NOMO-1 treated with DMSO at 0.1 percent for 48 hours (cell line): ENCODE measurements around the gene FAM149B1.
A peak's percentile ranks its signal among the peaks of the same experiment; 100 is the strongest.
"Not testable (repeated sequence)": the region's sequence is repeated elsewhere in the genome, so short reads cannot be mapped to it uniquely, and the experiment has no call there.

Experiments used
- DNase-seq: peaks from one replicate; lab custom pipeline; 2025; ENCODE audit not compliant: unreplicated experiment; lab: John Stamatoyannopoulos, UW

Gene FAM149B1

GRCh38 chr10:73167783-73168464 lies at the start of gene FAM149B1, which contains the start of gene ECD:
Gene FAM149B1, plus strand, starts transcription at chr10:73168119. Its CDS starts 221 bp downstream, at chr10:73168340.
Gene ECD, minus strand, starts transcription at chr10:73168008. Its CDS starts 4,071 bp downstream, at chr10:73163937.
- peak; percentile 80 for DNase-seq

DNA sequence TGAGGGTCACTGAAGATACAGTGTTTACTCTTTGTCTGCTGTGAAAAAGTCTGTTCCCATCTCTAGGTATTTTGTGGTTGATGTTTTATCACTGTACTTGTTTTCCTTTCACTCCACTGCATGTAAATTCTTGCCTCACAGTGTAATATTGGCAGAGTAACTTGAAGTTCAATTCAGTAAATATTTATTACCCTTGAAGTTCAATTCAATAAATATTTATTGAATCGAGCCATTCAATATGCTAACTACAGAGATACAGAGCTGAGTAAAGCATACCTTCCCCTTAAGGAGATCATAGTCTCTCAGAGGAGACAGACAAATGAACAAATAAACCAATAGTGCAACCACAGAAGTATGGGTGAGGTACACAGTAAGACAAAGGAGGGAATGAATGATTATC lies 48.5 kb upstream of the FAM149B1 start:
- DNase-seq: no peak

DNA sequence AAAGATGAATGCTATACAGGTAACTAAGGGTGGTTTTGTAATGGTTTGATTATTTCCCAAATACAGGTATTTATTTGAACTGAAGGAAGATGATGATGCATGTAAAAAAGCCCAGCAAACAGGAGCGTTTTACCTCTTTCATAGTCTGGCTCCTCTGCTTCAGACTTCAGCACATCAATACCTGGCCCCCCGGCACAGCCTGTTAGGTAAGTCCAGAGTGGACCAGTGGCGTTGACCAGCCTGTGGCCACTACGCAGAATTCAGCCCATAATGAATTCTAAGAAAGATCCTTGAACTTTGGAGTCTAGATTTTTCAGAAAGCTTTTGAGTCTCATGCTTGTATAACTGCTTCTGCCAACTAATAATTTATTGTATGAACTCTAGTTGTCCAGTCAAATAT lies 48.0 kb upstream of the FAM149B1 start:
- no peak for DNase-seq

- DNase-seq: no peak
Observed at GRCh38 chr10:73126343-73126742, 41.6 kb upstream of the FAM149B1 start.

GRCh38 chr10:73131301-73131700 lies 36.6 kb upstream of the FAM149B1 start:
- no peak for DNase-seq

DNA sequence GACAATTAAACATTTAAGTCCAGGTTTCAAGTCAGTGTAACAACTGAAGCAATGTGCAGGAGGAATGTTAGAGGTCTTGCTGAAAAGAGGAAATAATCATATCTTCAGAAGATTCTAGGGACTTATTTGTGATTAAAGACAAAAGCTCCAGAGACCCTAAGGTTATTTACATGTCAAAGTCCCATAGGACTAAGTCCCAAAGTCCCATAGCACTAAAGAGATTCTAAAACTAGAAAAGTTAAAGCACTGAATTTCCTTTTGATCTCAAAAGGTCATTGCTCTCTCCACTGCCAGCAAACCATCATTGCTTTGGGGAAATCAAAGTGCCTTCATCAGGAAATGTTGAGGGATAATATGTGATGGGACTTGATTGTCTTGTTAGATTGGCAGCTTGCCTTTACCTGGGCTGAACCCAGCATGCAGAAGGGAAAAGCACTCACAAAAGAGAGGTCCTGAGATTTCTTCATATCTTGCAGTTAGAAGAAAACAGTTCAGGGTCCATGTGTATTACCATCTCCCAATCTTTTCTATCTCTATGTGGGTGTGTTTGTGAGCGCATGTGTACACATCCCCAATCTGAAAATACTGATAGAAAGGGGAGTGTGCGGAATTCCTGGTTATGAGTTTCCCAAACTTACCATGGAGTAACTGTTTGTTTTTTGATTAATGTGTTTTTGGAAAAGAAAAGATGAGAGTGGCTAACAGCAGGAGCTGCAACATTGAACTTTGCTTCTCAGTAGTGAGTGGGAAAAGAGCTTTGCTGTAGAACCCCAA lies 35.8 kb upstream of the FAM149B1 start:
- DNase-seq: no peak

- DNase-seq: no peak
Observed at GRCh38 chr10:73134727-73135126, 33.2 kb upstream of the FAM149B1 start.

DNA sequence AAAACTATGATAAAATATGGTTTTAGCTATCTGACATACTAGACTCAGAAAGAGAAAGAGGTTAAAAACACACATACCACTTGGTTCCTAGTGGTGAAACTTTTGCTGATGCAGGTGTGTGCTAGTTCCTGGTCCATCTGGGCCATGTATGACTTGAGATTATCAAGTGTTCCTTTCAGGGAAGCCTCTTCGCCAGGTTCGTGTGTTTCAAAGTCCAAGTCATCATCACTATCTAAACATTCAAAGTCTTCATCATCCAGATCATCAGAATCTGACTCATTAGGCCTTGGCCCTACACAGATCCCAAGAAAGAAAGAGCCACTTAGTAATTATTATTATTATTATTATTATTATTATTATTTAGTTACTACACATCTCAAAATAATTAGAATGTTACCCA lies 31.3 kb upstream of the FAM149B1 start:
- no peak for DNase-seq

DNA sequence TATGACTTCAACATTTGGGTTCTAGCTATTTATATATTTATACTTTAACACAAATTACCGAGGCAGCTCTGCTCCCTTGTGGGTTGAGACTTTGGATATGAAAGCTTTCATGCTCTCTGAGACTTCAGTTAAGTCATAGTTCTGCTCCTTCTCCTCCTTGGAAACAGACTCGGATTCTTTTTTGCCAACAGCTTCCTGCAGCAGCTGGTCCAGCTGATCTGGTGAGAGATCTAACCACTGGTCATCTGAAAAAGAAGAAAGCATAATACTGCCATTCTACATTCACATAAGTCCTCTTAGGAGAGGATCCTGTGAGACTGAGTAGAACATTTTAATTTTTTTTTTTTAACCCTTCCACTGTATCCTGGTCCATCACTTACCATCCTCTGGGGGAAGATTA lies 28.7 kb upstream of the FAM149B1 start:
- DNase-seq: no peak

GRCh38 chr10:73141603-73142002 lies 26.3 kb upstream of the FAM149B1 start:
- DNase-seq: no peak

GRCh38 chr10:73150633-73151413 lies 17.1 kb upstream of the FAM149B1 start:
- not testable (repeated sequence) for DNase-seq

- no peak for DNase-seq
Observed at GRCh38 chr10:73152009-73152408, 15.9 kb upstream of the FAM149B1 start.

DNA sequence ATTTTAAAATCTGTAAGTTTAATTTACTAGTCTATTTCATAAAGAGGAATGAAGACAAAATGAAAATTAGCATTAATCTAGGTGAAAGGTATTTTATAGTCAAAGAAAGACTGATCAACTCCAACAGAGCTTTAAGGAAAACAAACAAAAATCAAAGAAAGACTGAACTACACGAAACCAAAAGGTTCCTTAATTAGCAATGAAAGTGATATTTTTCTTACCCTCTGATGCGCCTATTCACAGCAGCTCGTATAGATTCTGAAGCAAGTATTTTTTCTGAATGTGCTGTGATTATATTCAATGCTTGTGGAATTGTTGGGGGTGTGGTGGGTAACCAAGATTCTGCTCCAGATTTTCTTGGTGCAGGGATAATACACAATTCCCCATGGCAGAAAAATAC lies 11.9 kb upstream of the FAM149B1 start:
- no peak for DNase-seq

DNA sequence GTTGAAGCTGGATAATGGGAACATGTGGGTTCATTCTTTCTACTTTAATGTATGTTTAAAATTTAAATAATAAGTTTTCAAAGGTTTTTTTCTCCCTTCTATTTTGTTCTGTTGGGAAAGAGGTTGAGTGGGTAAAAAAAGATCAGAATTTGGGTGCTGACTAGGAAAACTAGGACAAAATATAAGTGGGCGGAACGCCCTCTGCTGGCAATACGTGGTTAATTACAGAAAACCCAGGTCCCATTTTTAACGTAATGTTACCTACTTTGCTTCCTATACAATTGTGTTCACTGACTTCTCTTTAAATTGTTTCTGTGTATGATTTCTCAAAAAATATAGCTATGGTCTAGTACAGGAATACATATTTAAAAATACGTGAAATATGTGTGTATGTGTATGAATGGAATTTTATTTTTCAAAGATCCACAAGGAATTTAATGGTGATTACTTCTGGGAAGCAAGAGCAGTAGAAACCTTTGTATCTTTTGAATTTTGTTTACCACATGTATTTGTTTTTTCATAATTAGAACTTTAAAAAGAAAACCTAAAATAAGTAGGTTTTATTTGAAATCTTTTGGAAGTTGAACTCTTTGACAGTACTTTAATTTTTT lies 8.8 kb upstream of the FAM149B1 start:
- peak; percentile 30 for DNase-seq

DNA sequence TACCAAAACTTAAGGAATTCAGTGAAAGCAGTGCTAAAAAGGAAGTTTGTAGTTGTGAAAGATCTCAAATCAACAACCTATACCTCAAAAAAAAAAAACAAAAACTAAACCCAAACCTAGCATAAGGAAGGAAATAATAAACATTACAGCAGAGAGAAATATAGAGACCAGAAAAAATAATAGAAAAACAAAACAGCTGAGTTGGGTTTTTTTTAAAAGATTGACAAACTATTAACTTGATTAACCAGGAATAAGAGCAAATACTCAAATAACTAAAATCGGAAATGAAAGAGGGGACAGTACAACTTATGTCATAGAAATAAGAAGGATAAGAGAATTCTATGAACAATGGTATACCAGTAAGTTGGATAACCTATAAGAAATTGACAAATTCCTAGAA lies 6.8 kb upstream of the FAM149B1 start:
- DNase-seq: no peak

DNA sequence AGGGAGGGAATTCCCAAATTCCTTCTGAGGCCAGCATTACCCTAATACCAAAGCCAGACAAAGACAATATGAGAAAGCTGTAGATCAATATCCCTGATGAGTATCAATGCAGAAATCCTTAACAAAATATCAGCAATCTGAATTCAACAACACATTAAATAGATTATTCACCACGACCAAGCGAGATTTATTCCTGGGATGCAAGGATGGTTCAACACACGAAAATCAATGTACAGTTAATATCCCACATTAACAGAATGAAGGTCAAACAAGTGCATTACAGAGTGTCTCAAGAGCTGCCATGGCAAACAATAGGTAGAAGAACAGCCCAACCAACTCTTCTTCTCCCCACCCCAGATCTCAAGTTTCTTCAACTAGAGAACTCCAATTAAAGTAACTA lies 6.3 kb upstream of the FAM149B1 start:
- DNase-seq: no peak

DNA sequence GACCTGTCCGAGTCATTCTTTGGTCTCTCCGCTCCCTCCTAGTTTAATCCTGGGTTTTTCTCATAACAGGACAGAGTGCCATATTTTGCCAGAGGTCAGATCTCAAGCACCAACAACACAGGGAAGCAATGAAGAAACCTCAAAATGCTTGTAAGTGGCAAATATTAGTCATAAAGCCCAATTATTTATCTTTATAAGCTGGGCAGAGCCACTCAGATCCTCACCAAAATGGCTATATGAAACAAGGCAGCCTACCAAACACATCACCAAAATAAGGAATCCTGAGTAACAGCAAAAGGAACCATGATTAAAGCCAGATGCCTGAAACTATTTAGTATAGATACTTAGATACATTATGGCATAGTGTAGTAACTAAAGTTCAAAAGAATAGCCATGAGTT lies 4.8 kb upstream of the FAM149B1 start:
- no peak for DNase-seq

GRCh38 chr10:73166972-73167371 lies 947 bp upstream of the FAM149B1 start:
- DNase-seq: no peak

- no peak for DNase-seq
Observed at GRCh38 chr10:73167458-73167782, 499 bp upstream of the FAM149B1 start.

GRCh38 chr10:73168465-73168803 lies 515 bp downstream of the FAM149B1 start:
- DNase-seq: peak; percentile 25

- DNase-seq: no peak
Observed at GRCh38 chr10:73169320-73169719, 1.4 kb downstream of the FAM149B1 start.

DNA sequence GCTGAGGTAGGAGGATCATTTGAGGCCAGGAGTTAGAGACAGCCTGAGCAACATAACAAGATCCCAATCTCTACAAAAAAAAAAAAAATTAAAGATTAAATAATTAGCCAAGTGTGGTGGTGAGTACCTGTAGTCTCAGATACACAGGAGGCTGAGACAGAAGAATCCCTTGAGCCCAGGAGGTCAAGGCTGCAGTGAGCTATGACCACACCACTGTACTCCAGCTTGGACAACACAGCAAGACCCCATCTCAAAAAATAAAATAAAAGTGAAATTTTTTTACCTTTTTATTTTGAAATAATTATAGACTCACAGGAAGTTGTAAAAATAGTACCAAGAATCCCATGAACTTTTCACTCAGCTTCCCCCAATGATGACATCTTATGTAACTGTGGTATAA lies 4.9 kb downstream of the FAM149B1 start:
- DNase-seq: no peak
